Breast epithelium (tissue), 4 donors: ENCODE measurements around the gene SCARB1. TPM values are rescaled to one million over a fixed set of nuclear protein-coding genes. Genes with fewer than 3 reads are reported as not detected.

Source experiments
- DNase-seq, 2 donors: peaks; one replicate each; pipeline ENCODE4 v3.0.0-alpha.2; 2019; ENCODE audit warnings: low spot score in 2 of 2
- H3K27ac ChIP-seq, 2 donors: fragments of 200-600 bp; sonication (generic) in 1 of 2; one replicate each; pipeline ENCODE4 v1.5.1; 2016 to 2019; ENCODE audit warnings: mild to moderate bottlenecking in 1 of 2
- H3K27me3 ChIP-seq, 2 donors: fragments of 200-600 bp; sonication (generic) in 1 of 2; one replicate each; pipeline versions ENCODE4 v1.5.1 to v1.6.0; 2017 to 2019; ENCODE audit warnings: control low read depth in 1 of 2, mild to moderate bottlenecking in 1 of 2
- H3K36me3 ChIP-seq: fragments of 200-600 bp; one replicate; pipeline ENCODE4 v1.5.1; 2019
- H3K4me1 ChIP-seq, 2 donors: fragments of 200-600 bp; sonication (generic); one replicate each; pipeline ENCODE4 v1.5.1; 2016 to 2019; ENCODE audit warnings: control low read depth in 1 of 2
- H3K4me3 ChIP-seq, 3 donors: fragments of 200-600 bp; sonication (generic); 1 replicate in 2 of 3; 2 replicates in 1 of 3; pipeline ENCODE4 v1.5.1; 2016 to 2019; ENCODE audit warnings: mild to moderate bottlenecking in 3 of 3, moderate library complexity in 2 of 3
- H3K9me3 ChIP-seq, 2 donors: fragments of 200-600 bp; sonication (generic) in 1 of 2; one replicate each; pipeline ENCODE4 v1.5.1; 2016 to 2019; ENCODE audit warnings: control low read depth in 1 of 2
- POLR2A ChIP-seq: fragments of 450-650 bp; IDR thresholded peaks from one replicate; pipeline ENCODE4 v1.6.1; 2016; ENCODE audit warnings: antibody characterized with exemption, mild to moderate bottlenecking, moderate library complexity
- POLR2AphosphoS5 ChIP-seq, 3 donors: sonication (generic); formaldehyde crosslinking; IDR thresholded peaks; one replicate each; pipeline ENCODE4 v1.6.1; 2017; ENCODE audit warnings: antibody characterized with exemption in 3 of 3
- intact Hi-C: fragments of 100-400 bp; cut with DNase I; formaldehyde crosslinking; loops from one replicate; pipeline ENCODE4 v1.15.1; 2023; ENCODE audit warnings: low total_unique reads
- total RNA-seq, 3 donors: library from RNA; depleted of rRNA; stranded (reverse); fragments of >200 nt; gene quantifications; one replicate each; pipeline ENCODE4 v1.1.0, GENCODE V29; 2016
- TF ChIP-seq, protein P1 (sequence below), 3 donors: fragments of 450-650 bp; IDR thresholded peaks; one replicate each; pipeline ENCODE4 v1.5.1; 2016 to 2017; ENCODE audit warnings: antibody characterized with exemption in 3 of 3, mild to moderate bottlenecking in 3 of 3, moderate library complexity in 3 of 3

Gene SCARB1
- total RNA-seq, 3 donors from 2014 or later, result 18.4 to 61.3 (median 20.2) TPM

DNA sequence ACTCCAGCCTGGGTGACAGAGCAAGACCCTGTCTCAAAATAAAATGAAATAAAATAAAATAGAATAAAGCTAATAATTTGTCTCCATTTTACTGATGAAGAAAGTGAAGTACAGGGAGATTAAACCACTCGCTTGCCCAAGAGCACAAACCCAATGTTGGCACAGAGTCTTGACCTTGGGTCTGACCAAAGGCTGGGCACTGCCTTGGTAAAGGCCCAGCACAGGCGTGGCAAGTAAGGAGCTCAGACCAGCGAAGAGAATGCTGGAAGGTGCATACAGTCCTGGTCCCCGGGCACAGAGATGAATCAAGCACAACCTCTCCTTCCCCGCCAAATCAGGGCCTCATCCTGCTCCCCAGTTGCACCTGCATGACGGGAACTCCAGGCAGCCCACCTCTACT lies 26.9 kb downstream of the SCARB1 start:
- H3K36me3 ChIP-seq, result no peaks in the 10 kb centered on the region
- no peaks in the 10 kb centered on the region for H3K9me3 ChIP-seq
- no peak for DNase-seq
- H3K4me1 ChIP-seq, result no peaks in the 10 kb centered on the region
- no peak overlapping the region for H3K27ac ChIP-seq
- no peak overlapping the region for H3K4me3 ChIP-seq
- no peaks in the 10 kb centered on the region for H3K27me3 ChIP-seq
- TF ChIP-seq POLR2A, result no peak
- no peak for TF ChIP-seq POLR2AphosphoS5 (IDR thresholded peaks at IDR 0.05)
- TF ChIP-seq, protein P1, sequence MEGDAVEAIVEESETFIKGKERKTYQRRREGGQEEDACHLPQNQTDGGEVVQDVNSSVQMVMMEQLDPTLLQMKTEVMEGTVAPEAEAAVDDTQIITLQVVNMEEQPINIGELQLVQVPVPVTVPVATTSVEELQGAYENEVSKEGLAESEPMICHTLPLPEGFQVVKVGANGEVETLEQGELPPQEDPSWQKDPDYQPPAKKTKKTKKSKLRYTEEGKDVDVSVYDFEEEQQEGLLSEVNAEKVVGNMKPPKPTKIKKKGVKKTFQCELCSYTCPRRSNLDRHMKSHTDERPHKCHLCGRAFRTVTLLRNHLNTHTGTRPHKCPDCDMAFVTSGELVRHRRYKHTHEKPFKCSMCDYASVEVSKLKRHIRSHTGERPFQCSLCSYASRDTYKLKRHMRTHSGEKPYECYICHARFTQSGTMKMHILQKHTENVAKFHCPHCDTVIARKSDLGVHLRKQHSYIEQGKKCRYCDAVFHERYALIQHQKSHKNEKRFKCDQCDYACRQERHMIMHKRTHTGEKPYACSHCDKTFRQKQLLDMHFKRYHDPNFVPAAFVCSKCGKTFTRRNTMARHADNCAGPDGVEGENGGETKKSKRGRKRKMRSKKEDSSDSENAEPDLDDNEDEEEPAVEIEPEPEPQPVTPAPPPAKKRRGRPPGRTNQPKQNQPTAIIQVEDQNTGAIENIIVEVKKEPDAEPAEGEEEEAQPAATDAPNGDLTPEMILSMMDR (IDR thresholded peaks at IDR 0.05), result no peak
- intact Hi-C loops, result no loop called here

DNA sequence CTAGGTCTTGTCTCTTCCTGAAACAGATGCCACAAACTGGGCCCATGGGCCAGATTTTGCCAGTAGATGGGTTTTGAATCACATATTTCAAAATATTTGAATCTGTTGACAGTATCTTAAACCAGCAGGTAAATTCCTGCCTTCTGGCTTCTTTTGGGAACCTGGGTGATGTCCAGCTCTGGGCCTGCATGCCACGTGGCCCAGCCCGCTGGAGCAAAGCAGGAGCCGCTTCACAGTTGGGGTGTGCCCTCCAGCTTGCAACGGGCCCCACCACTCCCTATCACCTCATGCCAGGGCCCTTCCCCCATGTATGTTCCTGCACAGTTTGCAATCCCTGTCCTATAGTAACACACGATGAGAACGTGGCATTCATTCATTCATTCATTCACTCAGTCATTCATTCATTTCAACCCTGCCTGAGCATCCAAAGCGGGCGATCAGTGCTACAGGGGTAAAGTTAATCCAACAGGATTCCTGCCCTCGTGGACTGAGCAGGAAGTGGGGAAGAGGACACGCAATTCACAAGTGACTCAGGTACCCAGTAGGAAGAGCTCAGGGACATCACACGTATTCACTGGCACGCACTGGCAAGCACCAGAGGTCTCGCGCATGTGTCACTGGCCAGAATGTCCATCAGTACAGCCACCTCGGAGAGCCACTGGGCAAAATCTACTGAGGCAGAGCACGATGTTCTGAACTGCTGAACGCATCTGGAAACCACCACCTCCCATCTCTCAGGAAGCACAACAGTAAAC lies 27.8 kb downstream of the SCARB1 start:
- Histone ChIP-seq H3K27ac (no peak overlapping the region), H3K9me3 (no peaks in the 10 kb centered on the region), H3K4me1 (no peaks in the 10 kb centered on the region), H3K27me3 (no peaks in the 10 kb centered on the region), H3K36me3 (no peaks in the 10 kb centered on the region), H3K4me3 (no peak overlapping the region)
- TF ChIP-seq POLR2AphosphoS5 (IDR thresholded peaks at IDR 0.05) (no peak), POLR2A (no peak)
- TF ChIP-seq, protein P1 (IDR thresholded peaks at IDR 0.05), result no peak
- intact Hi-C loops, result no loop called here
- DNase-seq, result no peak

DNA sequence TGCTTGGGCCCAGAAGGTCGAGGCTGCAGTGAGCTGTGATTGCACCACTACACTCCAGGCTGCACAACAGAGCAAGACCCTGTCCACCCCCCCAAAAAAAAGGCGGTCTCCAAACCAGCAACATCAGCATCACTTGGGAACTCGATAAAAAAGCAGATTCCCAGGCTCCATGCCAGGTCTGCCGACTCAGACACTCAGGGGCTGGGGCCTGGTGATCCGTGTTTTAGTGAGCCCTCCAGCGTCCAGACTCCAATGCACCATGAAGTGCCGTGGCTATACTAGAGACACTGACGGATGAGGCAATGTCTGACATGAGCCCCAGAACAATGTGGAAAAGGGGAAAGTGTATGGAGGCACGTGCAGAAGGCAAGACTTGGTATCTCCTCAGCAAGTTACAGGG lies 28.8 kb downstream of the SCARB1 start:
- intact Hi-C loops, result no loop called here
- H3K27me3 ChIP-seq, result no peaks in the 10 kb centered on the region
- no peak overlapping the region for H3K4me3 ChIP-seq
- TF ChIP-seq, protein P1 (IDR thresholded peaks at IDR 0.05), result no peak
- TF ChIP-seq POLR2A, result no peak
- no peak for TF ChIP-seq POLR2AphosphoS5 (IDR thresholded peaks at IDR 0.05)
- H3K9me3 ChIP-seq, result no peaks in the 10 kb centered on the region
- DNase-seq, result no peak
- no peaks in the 10 kb centered on the region for H3K36me3 ChIP-seq
- no peak overlapping the region for H3K27ac ChIP-seq
- H3K4me1 ChIP-seq, result no peaks in the 10 kb centered on the region

DNA sequence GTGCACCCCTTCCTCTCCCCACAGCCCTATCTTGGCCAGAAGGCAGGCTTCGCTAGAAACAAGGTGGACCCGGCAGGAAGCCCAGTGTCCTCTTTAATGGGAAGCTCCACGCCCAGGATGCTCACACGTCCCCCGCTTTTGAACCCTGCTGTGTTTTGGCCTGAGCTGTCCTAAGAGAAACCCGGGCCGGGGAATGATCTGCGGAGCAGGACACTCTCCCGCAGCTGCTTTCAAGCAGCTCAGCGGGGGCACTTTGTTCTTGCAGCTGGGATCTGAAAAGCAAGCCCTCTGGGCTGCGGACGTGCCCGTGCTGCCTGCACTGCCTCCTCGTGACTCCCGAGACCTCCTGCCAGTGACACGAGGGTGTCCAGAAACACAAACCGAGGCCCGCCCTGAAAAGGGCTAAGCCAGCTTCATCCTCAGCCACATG lies 30.0 kb downstream of the SCARB1 start:
- TF ChIP-seq POLR2A (no peak), POLR2AphosphoS5 (IDR thresholded peaks at IDR 0.05) (no peak)
- TF ChIP-seq, protein P1 (IDR thresholded peaks at IDR 0.05), result no peak
- Histone ChIP-seq H3K4me3 (no peak overlapping the region), H3K4me1 (no peaks in the 10 kb centered on the region), H3K27ac (peak overlapping the region in 1 of 2 donors; percentile 34), H3K36me3 (no peaks in the 10 kb centered on the region), H3K9me3 (no peaks in the 10 kb centered on the region), H3K27me3 (no peaks in the 10 kb centered on the region)
- DNase-seq, result no peak
- intact Hi-C loops, result no loop called here

DNA sequence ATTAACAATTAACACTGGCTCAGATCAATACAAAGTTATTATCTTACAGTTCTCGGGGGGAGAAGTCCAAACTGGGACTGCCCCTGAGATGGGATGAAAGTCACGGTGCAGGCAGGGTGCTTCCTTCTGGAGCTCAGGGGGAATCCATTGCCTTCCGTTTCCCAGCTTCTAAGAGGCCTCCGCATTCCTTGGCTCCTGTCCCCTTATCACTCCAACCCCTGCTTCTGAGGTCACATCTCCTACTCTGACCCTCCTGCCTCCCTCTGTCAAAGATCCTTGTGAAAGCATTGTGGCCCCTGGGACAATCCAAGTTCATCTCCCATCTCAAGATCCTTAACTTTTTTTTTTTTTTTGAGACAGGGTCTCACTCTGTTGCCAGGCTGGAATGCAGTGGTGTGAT lies 30.8 kb downstream of the SCARB1 start:
- no peaks in the 10 kb centered on the region for H3K36me3 ChIP-seq
- H3K4me1 ChIP-seq, result no peaks in the 10 kb centered on the region
- no peak overlapping the region for H3K27ac ChIP-seq
- H3K4me3 ChIP-seq, result no peak overlapping the region
- TF ChIP-seq POLR2A, result no peak
- no peak for TF ChIP-seq POLR2AphosphoS5 (IDR thresholded peaks at IDR 0.05)
- TF ChIP-seq, protein P1 (IDR thresholded peaks at IDR 0.05), result no peak
- no peak for DNase-seq
- H3K27me3 ChIP-seq, result no peaks in the 10 kb centered on the region
- intact Hi-C loops, result no loop called here
- H3K9me3 ChIP-seq, result no peaks in the 10 kb centered on the region
